PC-9 (cell line): ENCODE results near the gene EXOC7. TPM values are rescaled to one million over a fixed set of nuclear protein-coding genes. Genes with fewer than 3 reads are reported as not detected.

Experiments used
- BruUV-seq: library from RNA; stranded (reverse); fragments of 400-500 nt; replicated peaks from 2 replicates; lab custom pipeline; 2021; lab: Mats Ljungman, UMichigan
- CTCF ChIA-PET: fragments of 300-600 bp; sonication (Branson Sonifier 250); formaldehyde crosslinking; loops from one replicate; lab custom pipeline; 2022; ENCODE audit warnings: antibody characterized with exemption; lab: Charles Lee
- POLR2A ChIA-PET: fragments of 300-600 bp; sonication (Branson Sonifier 250); formaldehyde crosslinking; loops from one replicate; lab custom pipeline; 2022; ENCODE audit warnings: antibody characterized with exemption; ENCODE audit not compliant: unreplicated experiment; lab: Charles Lee
- DNase-seq, 2 experiments: peaks; one replicate each; pipeline versions ENCODE4 v3.0.0 to v3.0.0-alpha.2; 2015 to 2022; ENCODE audit warnings: mixed read lengths in 1 of 2
- H2AFZ ChIP-seq: fragments of 200-600 bp; sonication (generic); 2 replicates; pipeline ENCODE4 v1.8.1; 2017; ENCODE audit warnings: antibody characterized with exemption
- H3F3A ChIP-seq: fragments of 200-600 bp; sonication (generic); 2 replicates; pipeline ENCODE4 v1.8.1; 2017; ENCODE audit warnings: antibody characterized with exemption, mild to moderate bottlenecking, low read depth; ENCODE audit not compliant: insufficient read depth
- H3K27ac ChIP-seq: fragments of 200-600 bp; sonication (generic); 2 replicates; pipeline ENCODE4 v1.6.1; 2016; ENCODE audit warnings: mixed run types
- H3K27me3 ChIP-seq: fragments of 200-600 bp; sonication (generic); 2 replicates; pipeline ENCODE4 v1.6.1; 2016; ENCODE audit warnings: low read depth, mixed run types; ENCODE audit not compliant: insufficient read depth
- H3K36me3 ChIP-seq: fragments of 200-600 bp; sonication (generic); 2 replicates; pipeline ENCODE4 v1.6.1; 2016; ENCODE audit warnings: low read depth, mixed run types
- H3K4me1 ChIP-seq: fragments of 200-600 bp; sonication (generic); replicated peaks from 2 replicates; pipeline ENCODE4 v1.6.1; 2016; ENCODE audit warnings: mixed run types; ENCODE audit not compliant: insufficient read depth
- H3K4me2 ChIP-seq: fragments of 200-600 bp; sonication (generic); 2 replicates; pipeline ENCODE4 v1.6.1; 2017; ENCODE audit warnings: mixed run types
- H3K4me3 ChIP-seq: fragments of 200-600 bp; sonication (generic); 2 replicates; pipeline ENCODE4 v1.6.1; 2016; ENCODE audit warnings: mixed run types
- H3K79me2 ChIP-seq: fragments of 200-600 bp; sonication (generic); 2 replicates; pipeline ENCODE4 v1.6.1; 2017; ENCODE audit warnings: low read depth, mixed run types
- H3K9me2 ChIP-seq: fragments of 200-600 bp; sonication (generic); 2 replicates; pipeline ENCODE4 v1.8.1; 2017; ENCODE audit warnings: mild to moderate bottlenecking; ENCODE audit not compliant: insufficient read depth
- H3K9me3 ChIP-seq: fragments of 200-600 bp; sonication (generic); 2 replicates; pipeline ENCODE4 v1.8.1; 2016; ENCODE audit warnings: low read depth; ENCODE audit not compliant: insufficient read depth
- H4K20me1 ChIP-seq: fragments of 200-600 bp; sonication (generic); 2 replicates; pipeline ENCODE4 v1.8.1; 2017; ENCODE audit not compliant: insufficient read depth
- CTCF ChIP-seq: fragments of 200-600 bp; sonication (generic); conservative IDR thresholded peaks from 2 replicates; pipeline ENCODE4 v1.6.1; 2017; ENCODE audit warnings: mixed run types, antibody characterized with exemption, mild to moderate bottlenecking, moderate library complexity
- EZH2 ChIP-seq: fragments of 200-600 bp; sonication (generic); IDR thresholded peaks from 2 replicates; pipeline ENCODE4 v1.8.0; 2017; ENCODE audit warnings: antibody characterized with exemption, low read depth
- intact Hi-C: fragments of 100-400 bp; cut with micrococcal nuclease; formaldehyde crosslinking; loops from one replicate; pipeline ENCODE4 v1.10.0; 2022; ENCODE audit not compliant: unreplicated experiment
- total RNA-seq: library from RNA; stranded (reverse); gene quantifications from 2 replicates; pipeline ENCODE4 v1.2.3, GENCODE V29; 2021

Gene EXOC7
- total RNA-seq, 1 experiment from 2014 or later = 131 TPM

GRCh38 chr17:76050538-76051467 lies 52.8 kb downstream of the EXOC7 start:
- Histone ChIP-seq H3K27ac (peak overlapping the region; percentile 91), H3K4me3 (no peak overlapping the region; the same call in 1 of the 2 replicates), H4K20me1 (no peaks in the 10 kb centered on the region), H3F3A (peaks cover 55% of the 10 kb centered on the region), H3K4me2 (peak overlapping the region; percentile 67), H3K36me3 (peaks cover 20% of the 10 kb centered on the region), H3K27me3 (no peaks in the 10 kb centered on the region), H3K9me3 (peaks cover 4% of the 10 kb centered on the region; the same call in 1 of the 2 replicates), H3K79me2 (peaks cover 27% of the 10 kb centered on the region), H3K9me2 (no peaks in the 10 kb centered on the region), H2AFZ (no peak overlapping the region), H3K4me1 (peaks cover 60% of the 10 kb centered on the region)
- CTCF ChIA-PET = interaction anchor here (0.6 to 0.8 kb wide), 2 partner anchors 52 to 129 kb away, joined by 4 read pairs; no protein-coding TSS in a partner anchor
- DNase-seq = peak; percentile 77 to 96
- BruUV-seq = no TSS peak
- POLR2A ChIA-PET = interaction anchor here (0.7 kb wide), 2 partner anchors 271 to 524 kb away, joined by 3 to 5 read pairs; no protein-coding TSS in a partner anchor
- TF ChIP-seq CTCF = no peak
- TF ChIP-seq EZH2 = no peak
- intact Hi-C loops = loop anchor here (1.0 kb wide), 2 partner anchors 68 to 213 kb away; no protein-coding TSS in a partner anchor

GRCh38 chr17:76049836-76050537 lies 53.6 kb downstream of the EXOC7 start:
- no TSS peak for BruUV-seq
- Histone ChIP-seq H3F3A (peaks cover 51% of the 10 kb centered on the region), H3K9me3 (peaks cover 4% of the 10 kb centered on the region; the same call in 1 of the 2 replicates), H3K27me3 (no peaks in the 10 kb centered on the region), H3K4me3 (no peak overlapping the region), H3K4me2 (peak overlapping the region; percentile 67; the same call in 1 of the 2 replicates), H3K4me1 (peaks cover 55% of the 10 kb centered on the region), H3K79me2 (peaks cover 27% of the 10 kb centered on the region), H3K36me3 (peaks cover 20% of the 10 kb centered on the region), H3K9me2 (no peaks in the 10 kb centered on the region), H4K20me1 (no peaks in the 10 kb centered on the region), H2AFZ (no peak overlapping the region), H3K27ac (peak overlapping the region; percentile 91)
- POLR2A ChIA-PET = no interaction called here
- intact Hi-C loops = no loop called here
- no peak for TF ChIP-seq CTCF
- TF ChIP-seq EZH2 = no peak
- CTCF ChIA-PET = interaction anchor here (0.5 kb wide), 1 partner anchor 233 kb away, joined by 4 read pairs; no protein-coding TSS in a partner anchor
- no peak for DNase-seq

- Histone ChIP-seq H3K9me3 (peaks cover 4% of the 10 kb centered on the region; the same call in 1 of the 2 replicates), H2AFZ (no peak overlapping the region), H3K36me3 (peaks cover 20% of the 10 kb centered on the region), H3K79me2 (peaks cover 27% of the 10 kb centered on the region), H3K4me2 (no peak overlapping the region), H4K20me1 (no peaks in the 10 kb centered on the region), H3K9me2 (no peaks in the 10 kb centered on the region), H3K4me3 (no peak overlapping the region), H3K4me1 (peaks cover 48% of the 10 kb centered on the region), H3K27ac (no peak overlapping the region), H3F3A (peaks cover 43% of the 10 kb centered on the region), H3K27me3 (no peaks in the 10 kb centered on the region)
- DNase-seq = no peak
- intact Hi-C loops = no loop called here
- CTCF ChIA-PET = no interaction called here
- TF ChIP-seq CTCF (no peak), EZH2 (no peak)
- no TSS peak for BruUV-seq
- POLR2A ChIA-PET = interaction anchor here (0.6 kb wide), 2 partner anchors 14 to 235 kb away, joined by 3 read pairs; no protein-coding TSS in a partner anchor
Measured at GRCh38 chr17:76049239-76049638, 54.3 kb downstream of the EXOC7 start.
